Uterus (tissue), 2 donors: ENCODE results near the gene ENPEP.

ENCODE experiments used
- POLR2A ChIP-seq, 2 donors: fragments of 450-650 bp; IDR thresholded peaks; one replicate each; pipeline ENCODE4 v1.6.1; 2016; ENCODE audit warnings: antibody characterized with exemption in 2 of 2, mild to moderate bottlenecking in 1 of 2, moderate library complexity in 1 of 2
- TF ChIP-seq, protein P1 (sequence below), 4 experiments: fragments of 200-600 bp in 2 of 4; fragments of 450-650 bp in 2 of 4; sonication (generic) in 2 of 4; IDR thresholded peaks; one replicate each; pipeline ENCODE4 v1.5.1; 2016 to 2019; ENCODE audit warnings: antibody characterized with exemption in 4 of 4, mild to moderate bottlenecking in 2 of 4, moderate library complexity in 1 of 4

DNA sequence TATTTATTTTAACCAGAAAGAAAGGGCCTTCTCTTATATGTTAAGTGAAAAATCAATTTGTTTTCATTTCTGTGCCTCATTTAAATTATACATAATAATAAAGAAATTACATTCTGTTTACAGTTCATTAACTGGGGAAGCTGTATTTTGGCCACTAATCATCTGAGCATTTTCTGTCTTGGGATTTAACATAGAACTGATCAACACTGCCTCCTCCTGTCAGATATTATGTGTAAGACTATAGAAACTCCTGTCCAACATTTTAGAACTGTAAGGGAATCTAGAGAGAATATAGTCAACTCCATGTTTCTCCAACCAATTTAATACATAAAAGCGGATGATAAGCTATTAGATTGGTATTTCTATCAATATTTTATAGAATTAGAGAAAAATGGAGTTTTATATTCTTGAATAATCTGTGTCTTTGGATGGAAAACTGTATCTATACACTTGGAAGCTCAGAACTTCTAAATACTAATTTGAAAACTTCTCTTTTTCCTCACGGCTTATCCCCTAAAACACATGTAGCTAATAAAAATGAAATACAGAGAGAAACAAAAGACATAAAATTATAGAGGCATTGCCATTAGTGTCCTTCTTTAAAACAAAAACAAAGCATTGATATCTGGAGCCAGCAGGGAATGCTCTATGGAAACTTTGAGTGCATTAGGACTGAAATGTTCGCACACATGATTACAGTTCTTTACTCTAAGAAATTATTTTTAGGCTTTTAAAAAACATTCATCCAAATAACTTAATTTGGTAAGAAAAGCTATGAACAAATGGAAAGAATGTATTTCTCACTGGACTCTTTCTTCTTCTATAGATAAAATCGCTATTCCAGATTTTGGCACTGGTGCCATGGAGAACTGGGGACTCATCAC is 33.1 kb downstream of the ENPEP start:
- TF ChIP-seq, protein P1, sequence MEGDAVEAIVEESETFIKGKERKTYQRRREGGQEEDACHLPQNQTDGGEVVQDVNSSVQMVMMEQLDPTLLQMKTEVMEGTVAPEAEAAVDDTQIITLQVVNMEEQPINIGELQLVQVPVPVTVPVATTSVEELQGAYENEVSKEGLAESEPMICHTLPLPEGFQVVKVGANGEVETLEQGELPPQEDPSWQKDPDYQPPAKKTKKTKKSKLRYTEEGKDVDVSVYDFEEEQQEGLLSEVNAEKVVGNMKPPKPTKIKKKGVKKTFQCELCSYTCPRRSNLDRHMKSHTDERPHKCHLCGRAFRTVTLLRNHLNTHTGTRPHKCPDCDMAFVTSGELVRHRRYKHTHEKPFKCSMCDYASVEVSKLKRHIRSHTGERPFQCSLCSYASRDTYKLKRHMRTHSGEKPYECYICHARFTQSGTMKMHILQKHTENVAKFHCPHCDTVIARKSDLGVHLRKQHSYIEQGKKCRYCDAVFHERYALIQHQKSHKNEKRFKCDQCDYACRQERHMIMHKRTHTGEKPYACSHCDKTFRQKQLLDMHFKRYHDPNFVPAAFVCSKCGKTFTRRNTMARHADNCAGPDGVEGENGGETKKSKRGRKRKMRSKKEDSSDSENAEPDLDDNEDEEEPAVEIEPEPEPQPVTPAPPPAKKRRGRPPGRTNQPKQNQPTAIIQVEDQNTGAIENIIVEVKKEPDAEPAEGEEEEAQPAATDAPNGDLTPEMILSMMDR (IDR thresholded peaks at IDR 0.05), result peak; percentile 42 to 69 (median 50)
- no peak for TF ChIP-seq POLR2A (IDR thresholded peaks at IDR 0.05)
